HAP-1 (cell line): ENCODE results near the gene CEP76.

Experiments
- DNase-seq, 2 experiments: peaks; one replicate each; pipeline ENCODE4 v3.0.0-alpha.2; 2016 to 2020; ENCODE audit warnings: low spot score in 2 of 2
- H3K27me3 ChIP-seq: fragments of 250-450 bp; sonication (Bioruptor Pico); 2 replicates; pipeline ENCODE4 v1.5.1; 2020; ENCODE audit warnings: low read depth, mild to moderate bottlenecking, moderate library complexity
- H3K36me3 ChIP-seq: fragments of 250-450 bp; sonication (Bioruptor Pico); replicated peaks from 2 replicates; pipeline ENCODE4 v1.5.1; 2020; ENCODE audit warnings: mild to moderate bottlenecking
- H3K4me1 ChIP-seq: fragments of 250-450 bp; sonication (Bioruptor Pico); 2 replicates; pipeline ENCODE4 v1.5.1; 2020; ENCODE audit warnings: mild to moderate bottlenecking
- H3K4me3 ChIP-seq: fragments of 250-450 bp; sonication (Bioruptor Pico); 2 replicates; pipeline ENCODE4 v1.5.1; 2020; ENCODE audit warnings: mild to moderate bottlenecking, moderate library complexity
- H3K9me3 ChIP-seq: fragments of 250-450 bp; sonication (Bioruptor Pico); 2 replicates; pipeline ENCODE4 v1.5.1; 2020; ENCODE audit warnings: mild to moderate bottlenecking, moderate library complexity
- in situ Hi-C: fragments of 300-500 bp; cut with MboI; formaldehyde crosslinking; loops from 3 replicates; pipeline ENCODE4 v1.14.3; 2020; ENCODE audit warnings: low sequenced_read_pairs, inconsistent platforms, mixed read lengths

CEP76 gene

GRCh38 chr18:12689256-12689850, 13.2 kb downstream of the CEP76 start:
- in situ Hi-C loops: no loop called here
- no peaks in the 10 kb centered on the region for H3K9me3 ChIP-seq
- peaks cover 29% of the 10 kb centered on the region for H3K36me3 ChIP-seq
- no peaks in the 10 kb centered on the region; the same call in 1 of the 2 replicates for H3K4me1 ChIP-seq
- H3K4me3 ChIP-seq: no peak overlapping the region
- DNase-seq: no peak
- H3K27me3 ChIP-seq: no peaks in the 10 kb centered on the region

- no peak overlapping the region for H3K4me3 ChIP-seq
- no peaks in the 10 kb centered on the region for H3K9me3 ChIP-seq
- peak; percentile 41 to 64 for DNase-seq
- H3K4me1 ChIP-seq: no peaks in the 10 kb centered on the region; the same call in 1 of the 2 replicates
- in situ Hi-C loops: no loop called here
- no peaks in the 10 kb centered on the region for H3K27me3 ChIP-seq
- peaks cover 35% of the 10 kb centered on the region for H3K36me3 ChIP-seq
These were observed 16.4 kb downstream of the CEP76 start for GRCh38 chr18:12686100-12686499.

GRCh38 chr18:12679183-12679786, 23.2 kb downstream of the CEP76 start:
- Histone ChIP-seq H3K36me3 (peaks cover 35% of the 10 kb centered on the region), H3K9me3 (no peaks in the 10 kb centered on the region), H3K4me1 (no peaks in the 10 kb centered on the region), H3K4me3 (no peak overlapping the region), H3K27me3 (no peaks in the 10 kb centered on the region)
- in situ Hi-C loops: no loop called here
- DNase-seq: peak in 1 of 2 experiments; percentile 13

- no peaks in the 10 kb centered on the region for H3K27me3 ChIP-seq
- in situ Hi-C loops: no loop called here
- DNase-seq: no peak
- no peak overlapping the region for H3K4me3 ChIP-seq
- no peaks in the 10 kb centered on the region for H3K9me3 ChIP-seq
- no peaks in the 10 kb centered on the region for H3K4me1 ChIP-seq
- H3K36me3 ChIP-seq: peaks cover 17% of the 10 kb centered on the region
These were observed 34.5 kb downstream of the CEP76 start for GRCh38 chr18:12668041-12668440.

GRCh38 chr18:12659904-12660605, 42.5 kb downstream of the CEP76 start:
- DNase-seq: peak; percentile 67 to 71
- Histone ChIP-seq H3K27me3 (no peaks in the 10 kb centered on the region), H3K9me3 (no peaks in the 10 kb centered on the region), H3K4me1 (peaks cover 19% of the 10 kb centered on the region), H3K4me3 (no peak overlapping the region), H3K36me3 (peaks cover 9% of the 10 kb centered on the region)
- in situ Hi-C loops: loop anchor here (5.0 kb wide), 1 partner anchor 268 kb away; no protein-coding TSS in a partner anchor

GRCh38 chr18:12658426-12659138, 43.9 kb downstream of the CEP76 start:
- Histone ChIP-seq H3K4me1 (peaks cover 19% of the 10 kb centered on the region), H3K4me3 (peak overlapping the region; percentile 48), H3K9me3 (no peaks in the 10 kb centered on the region), H3K36me3 (peaks cover 9% of the 10 kb centered on the region; the same call in 1 of the 2 replicates), H3K27me3 (no peaks in the 10 kb centered on the region)
- in situ Hi-C loops: no loop called here
- DNase-seq: peak; percentile 51 to 81

- DNase-seq: peak; percentile 72 to 81
- H3K4me3 ChIP-seq: peak within 1 kb of the TSS; percentile 60
These were observed 44.7 kb downstream of the CEP76 start, which contains the start of gene SPIRE1 for GRCh38 chr18:12657684-12658425. Gene SPIRE1, minus strand, starts transcription at chr18:12658107. Its CDS starts 241 bp downstream, at chr18:12657866.

GRCh38 chr18:12656938-12657683, 45.4 kb downstream of the CEP76 start:
- peak; percentile 30 to 44 for DNase-seq
- in situ Hi-C loops: no loop called here
- no peaks in the 10 kb centered on the region for H3K9me3 ChIP-seq
- 0 out of 2 replicates have a peak, but pooled peaks cover 3% of the 10 kb centered on the region for H3K36me3 ChIP-seq
- H3K27me3 ChIP-seq: no peaks in the 10 kb centered on the region
- peaks cover 33% of the 10 kb centered on the region for H3K4me1 ChIP-seq
- H3K4me3 ChIP-seq: peak overlapping the region; percentile 60

More at GRCh38 chr18:12657684-12658425, 44.7 kb downstream of the CEP76 start, which contains the start of gene SPIRE1:
- Histone ChIP-seq H3K9me3 (no peaks in the 10 kb centered on the region), H3K4me1 (peaks cover 26% of the 10 kb centered on the region), H3K36me3 (peaks cover 5% of the 10 kb centered on the region; the same call in 1 of the 2 replicates), H3K27me3 (no peaks in the 10 kb centered on the region)
- in situ Hi-C loops: no loop called here

GRCh38 chr18:12656605-12656937, 46.0 kb downstream of the CEP76 start:
- 0 out of 2 replicates have a peak, but pooled peaks cover 3% of the 10 kb centered on the region for H3K36me3 ChIP-seq
- DNase-seq: peak in 1 of 2 experiments; percentile 20
- H3K27me3 ChIP-seq: no peaks in the 10 kb centered on the region
- in situ Hi-C loops: no loop called here
- no peaks in the 10 kb centered on the region for H3K9me3 ChIP-seq
- peak overlapping the region; percentile 60 for H3K4me3 ChIP-seq
- H3K4me1 ChIP-seq: peaks cover 39% of the 10 kb centered on the region

- H3K4me1 ChIP-seq: peaks cover 47% of the 10 kb centered on the region
- H3K36me3 ChIP-seq: no peaks in the 10 kb centered on the region
- DNase-seq: no peak
- in situ Hi-C loops: no loop called here
- no peak overlapping the region for H3K4me3 ChIP-seq
- H3K9me3 ChIP-seq: no peaks in the 10 kb centered on the region
- H3K27me3 ChIP-seq: no peaks in the 10 kb centered on the region
These were observed 47.6 kb downstream of the CEP76 start for GRCh38 chr18:12654971-12655370.

GRCh38 chr18:12652861-12653401, 49.6 kb downstream of the CEP76 start:
- Histone ChIP-seq H3K9me3 (no peaks in the 10 kb centered on the region), H3K36me3 (0 out of 2 replicates have a peak, but pooled peaks cover 1% of the 10 kb centered on the region), H3K4me3 (no peak overlapping the region), H3K4me1 (peaks cover 38% of the 10 kb centered on the region), H3K27me3 (no peaks in the 10 kb centered on the region)
- in situ Hi-C loops: no loop called here
- DNase-seq: no peak

- peak in 1 of 2 experiments; percentile 83 for DNase-seq
- Histone ChIP-seq H3K4me3 (no peak overlapping the region), H3K36me3 (peaks cover 4% of the 10 kb centered on the region; the same call in 1 of the 2 replicates), H3K27me3 (no peaks in the 10 kb centered on the region), H3K4me1 (peaks cover 38% of the 10 kb centered on the region), H3K9me3 (no peaks in the 10 kb centered on the region)
- in situ Hi-C loops: no loop called here
These were observed 50.9 kb downstream of the CEP76 start for GRCh38 chr18:12651651-12652050.
